Activated T-cell treated with anti-CD3 and anti-CD28 coated beads for 24 hours (primary cell): ENCODE results near the gene MICAL2.

ENCODE experiments used
- DNase-seq: peaks from one replicate; pipeline ENCODE4 v3.0.0-alpha.2; 2020; ENCODE audit warnings: low read depth

The MICAL2 gene

GRCh38 chr11:12171921-12172320 lies 61.5 kb downstream of the MICAL2 start:
- DNase-seq, result no peak

GRCh38 chr11:12172493-12173013 lies 62.2 kb downstream of the MICAL2 start:
- DNase-seq, result no peak

- no peak for DNase-seq
These were observed 62.7 kb downstream of the MICAL2 start for GRCh38 chr11:12173111-12173510.

- DNase-seq, result no peak
These were observed 63.7 kb downstream of the MICAL2 start for GRCh38 chr11:12174128-12174476.

- DNase-seq, result no peak
These were observed 64.2 kb downstream of the MICAL2 start for GRCh38 chr11:12174477-12175143.

GRCh38 chr11:12175694-12176241 lies 65.4 kb downstream of the MICAL2 start:
- no peak for DNase-seq

- no peak for DNase-seq
These were observed 66.0 kb downstream of the MICAL2 start for GRCh38 chr11:12176410-12176809.

GRCh38 chr11:12177739-12178338 lies 67.4 kb downstream of the MICAL2 start:
- DNase-seq, result no peak

- DNase-seq, result no peak
These were observed 68.6 kb downstream of the MICAL2 start for GRCh38 chr11:12179019-12179418.

- DNase-seq, result no peak
These were observed 69.1 kb downstream of the MICAL2 start for GRCh38 chr11:12179531-12179930.

- no peak for DNase-seq
These were observed 70.1 kb downstream of the MICAL2 start for GRCh38 chr11:12180257-12181205.

- DNase-seq, result no peak
These were observed 71.9 kb downstream of the MICAL2 start for GRCh38 chr11:12182302-12182675.

GRCh38 chr11:12182676-12183541 lies 72.5 kb downstream of the MICAL2 start:
- DNase-seq, result no peak

GRCh38 chr11:12183827-12184620 lies 73.6 kb downstream of the MICAL2 start:
- DNase-seq, result no peak

- DNase-seq, result no peak
These were observed 74.3 kb downstream of the MICAL2 start for GRCh38 chr11:12184699-12185098.

GRCh38 chr11:12185106-12185690 lies 74.8 kb downstream of the MICAL2 start:
- DNase-seq, result no peak

- DNase-seq, result no peak
These were observed 75.5 kb downstream of the MICAL2 start for GRCh38 chr11:12185914-12186313.

- no peak for DNase-seq
These were observed 76.3 kb downstream of the MICAL2 start for GRCh38 chr11:12186701-12187100.

- no peak for DNase-seq
These were observed 77.0 kb downstream of the MICAL2 start for GRCh38 chr11:12187399-12187798.
